GM23338 (cell line): ENCODE data around the gene ARHGAP28. TPM values are rescaled to one million over a fixed set of nuclear protein-coding genes. Genes with fewer than 3 reads are reported as not detected.

Experiments
- ATAC-seq: fragments of 200-7000 bp; cut with Tn5 transposase; 3 replicates; pipeline ENCODE4 v1.9.1; 2020
- DNase-seq: peaks from one replicate; pipeline ENCODE4 v3.0.0-alpha.2; 2015; ENCODE audit warnings: low spot score
- H2AFZ ChIP-seq: fragments of 200-600 bp; sonication (generic); 2 replicates; pipeline ENCODE4 v1.8.0; 2016; ENCODE audit warnings: antibody characterized with exemption, mild to moderate bottlenecking, moderate library complexity
- H3F3A ChIP-seq: fragments of 200-600 bp; sonication (generic); replicated peaks from 2 replicates; pipeline ENCODE4 v1.8.0; 2017; ENCODE audit warnings: antibody characterized with exemption, mixed run types, low read depth
- H3K27ac ChIP-seq: fragments of 200-600 bp; sonication (generic); 2 replicates; pipeline ENCODE4 v1.6.1; 2016; ENCODE audit warnings: low read depth
- H3K27me3 ChIP-seq: fragments of 200-600 bp; sonication (generic); 2 replicates; pipeline ENCODE4 v1.8.0; 2016; ENCODE audit warnings: mild to moderate bottlenecking, mixed run types, moderate library complexity; ENCODE audit not compliant: insufficient read depth
- H3K36me3 ChIP-seq: fragments of 200-600 bp; sonication (generic); 2 replicates; pipeline ENCODE4 v1.8.0; 2016; ENCODE audit warnings: mild to moderate bottlenecking; ENCODE audit not compliant: insufficient read depth
- H3K4me1 ChIP-seq: fragments of 200-600 bp; sonication (generic); 2 replicates; pipeline ENCODE4 v1.8.0; 2016; ENCODE audit warnings: mild to moderate bottlenecking, moderate library complexity; ENCODE audit not compliant: insufficient read depth
- H3K4me2 ChIP-seq: fragments of 200-600 bp; sonication (generic); 2 replicates; pipeline ENCODE4 v1.7.1; 2017; ENCODE audit warnings: mixed run types
- H3K4me3 ChIP-seq: fragments of 200-600 bp; sonication (generic); 2 replicates; pipeline ENCODE4 v1.6.1; 2016; ENCODE audit warnings: mixed run types
- H3K79me2 ChIP-seq: fragments of 200-600 bp; sonication (generic); replicated peaks from 2 replicates; pipeline ENCODE4 v1.8.0; 2017; ENCODE audit warnings: mild to moderate bottlenecking; ENCODE audit not compliant: insufficient read depth
- H3K9me2 ChIP-seq: fragments of 200-600 bp; sonication (generic); 2 replicates; pipeline ENCODE4 v1.8.0; 2017; ENCODE audit not compliant: insufficient read depth
- H4K20me1 ChIP-seq: fragments of 200-600 bp; sonication (generic); replicated peaks from 2 replicates; pipeline ENCODE4 v1.8.0; 2017; ENCODE audit warnings: mild to moderate bottlenecking; ENCODE audit not compliant: insufficient read depth
- H3K27ac Mint-ChIP-seq: 2 replicates; pipeline ENCODE4 v1.8.0; 2020; ENCODE audit warnings: inconsistent platforms, mild to moderate bottlenecking, moderate library complexity, mixed read lengths
- H3K27me3 Mint-ChIP-seq: 3 replicates; pipeline ENCODE4 v1.8.0; 2022; ENCODE audit warnings: low read depth, mild to moderate bottlenecking, moderate library complexity, mixed read lengths, inconsistent platforms; ENCODE audit not compliant: insufficient read depth, poor library complexity
- H3K36me3 Mint-ChIP-seq: 3 replicates; pipeline ENCODE4 v1.8.0; 2021; ENCODE audit warnings: low read depth, mild to moderate bottlenecking, inconsistent platforms, moderate library complexity, mixed read lengths
- H3K4me1 Mint-ChIP-seq: 3 replicates; pipeline ENCODE4 v1.8.0; 2020; ENCODE audit warnings: mild to moderate bottlenecking, inconsistent platforms, mixed read lengths
- H3K4me3 Mint-ChIP-seq: 3 replicates; pipeline ENCODE4 v1.8.0; 2021; ENCODE audit warnings: moderate library complexity, mild to moderate bottlenecking, inconsistent platforms, mixed read lengths
- H3K9me3 Mint-ChIP-seq: 3 replicates; pipeline ENCODE4 v1.8.0; 2020; ENCODE audit warnings: moderate library complexity, mild to moderate bottlenecking, inconsistent platforms, mixed read lengths
- EZH2 ChIP-seq: fragments of 200-600 bp; sonication (generic); IDR thresholded peaks from one replicate; pipeline ENCODE4 v1.8.0; 2017; ENCODE audit warnings: antibody characterized with exemption, mild to moderate bottlenecking, low read depth; ENCODE audit not compliant: unreplicated experiment
- EZH2phosphoT487 ChIP-seq: fragments of 200-600 bp; sonication (generic); IDR thresholded peaks from one replicate; pipeline ENCODE4 v1.8.1; 2018; ENCODE audit warnings: antibody characterized with exemption; ENCODE audit not compliant: unreplicated experiment
- JUNB ChIP-seq: IDR thresholded peaks from one replicate; pipeline ENCODE4 v1.6.1; 2016; ENCODE audit warnings: antibody characterized with exemption; ENCODE audit not compliant: unreplicated experiment
- NANOG ChIP-seq: IDR thresholded peaks from 2 replicates; pipeline ENCODE4 v1.6.1; 2016; ENCODE audit warnings: antibody characterized with exemption, borderline replicate concordance
- ZNF114 ChIP-seq: fragments of 250-450 bp; sonication (Bioruptor Pico); IDR thresholded peaks from 2 replicates; pipeline ENCODE4 v1.5.0; 2020; ENCODE audit warnings: mild to moderate bottlenecking, moderate library complexity
- polyA plus RNA-seq: library from polyadenylated mRNA; unstranded; fragments of >200 nt; fragmentation: Nextera tagmentation; extraction: Ambion mirVana; gene quantifications from 2 replicates; pipeline ENCODE4 v1.2.1, GENCODE V29; 2016
- total RNA-seq: library from RNA; depleted of rRNA; stranded (reverse); fragments of >200 nt; shearing (Covaris generic); gene quantifications from 2 replicates; pipeline ENCODE4 v1.2.3, GENCODE V29; 2014
- TF ChIP-seq, protein P1 (sequence below), 2 experiments: fragments of 200-600 bp in 1 of 2; sonication (generic) in 1 of 2; conservative IDR thresholded peaks; 2 replicates each; pipeline versions ENCODE4 v1.5.1 to v1.6.1; 2016 to 2017; ENCODE audit warnings: antibody characterized with exemption in 2 of 2, low read depth in 2 of 2, mild to moderate bottlenecking in 2 of 2, moderate library complexity in 1 of 2
- TF ChIP-seq, protein P2 (sequence below): fragments of 250-450 bp; sonication (Bioruptor Pico); IDR thresholded peaks from 2 replicates; pipeline ENCODE4 v1.5.0; 2020; ENCODE audit warnings: mild to moderate bottlenecking, moderate library complexity

Gene ARHGAP28
- total and polyA plus RNA-seq, 2 experiments from 2014 or later = 2.8 to 9.6 TPM

DNA sequence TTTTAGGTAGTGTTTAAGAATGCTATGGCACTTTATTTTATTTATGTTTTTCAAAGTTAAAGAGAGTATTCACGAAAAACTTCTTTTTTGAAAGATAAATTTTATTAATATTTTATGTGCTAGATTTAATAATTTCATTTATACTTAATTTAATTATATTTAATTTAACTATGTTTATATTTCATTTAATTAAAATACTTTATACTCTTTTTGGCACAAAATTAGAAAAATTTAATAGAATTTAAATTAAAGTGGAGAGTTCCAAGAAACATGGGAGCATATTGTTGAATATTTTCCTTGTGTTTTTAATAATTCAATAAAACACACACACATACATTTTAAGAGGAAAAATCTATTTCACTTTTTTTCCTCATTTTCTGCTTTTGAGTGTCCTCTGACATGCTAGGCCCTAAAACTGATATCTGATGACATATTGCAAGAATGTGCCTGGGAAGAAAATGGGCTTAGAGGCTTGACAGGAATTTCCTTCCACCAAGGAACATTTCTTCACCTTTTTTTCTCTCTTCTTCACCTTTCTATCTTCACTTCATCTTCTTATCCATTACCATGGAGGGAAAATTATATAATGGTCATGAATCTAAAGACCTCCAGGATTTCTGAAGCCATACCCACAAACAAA is 15.4 kb downstream of the ARHGAP28 start:
- Mint-ChIP-seq H3K27ac (no peak overlapping the region), H3K4me3 (no peak overlapping the region), H3K9me3 (peaks cover under 1% of the 10 kb centered on the region; the same call in 2 of the 3 replicates), H3K27me3 (peaks cover 6% of the 10 kb centered on the region), H3K4me1 (peaks cover 30% of the 10 kb centered on the region), H3K36me3 (peaks cover 3% of the 10 kb centered on the region; the same call in 2 of the 3 replicates)
- no peaks in the 10 kb centered on the region for H3K36me3 ChIP-seq
- H3K4me2 ChIP-seq = no peak overlapping the region
- H3K27ac ChIP-seq = no peak overlapping the region
- no peaks in the 10 kb centered on the region for H3K9me2 ChIP-seq
- TF ChIP-seq, protein P1, sequence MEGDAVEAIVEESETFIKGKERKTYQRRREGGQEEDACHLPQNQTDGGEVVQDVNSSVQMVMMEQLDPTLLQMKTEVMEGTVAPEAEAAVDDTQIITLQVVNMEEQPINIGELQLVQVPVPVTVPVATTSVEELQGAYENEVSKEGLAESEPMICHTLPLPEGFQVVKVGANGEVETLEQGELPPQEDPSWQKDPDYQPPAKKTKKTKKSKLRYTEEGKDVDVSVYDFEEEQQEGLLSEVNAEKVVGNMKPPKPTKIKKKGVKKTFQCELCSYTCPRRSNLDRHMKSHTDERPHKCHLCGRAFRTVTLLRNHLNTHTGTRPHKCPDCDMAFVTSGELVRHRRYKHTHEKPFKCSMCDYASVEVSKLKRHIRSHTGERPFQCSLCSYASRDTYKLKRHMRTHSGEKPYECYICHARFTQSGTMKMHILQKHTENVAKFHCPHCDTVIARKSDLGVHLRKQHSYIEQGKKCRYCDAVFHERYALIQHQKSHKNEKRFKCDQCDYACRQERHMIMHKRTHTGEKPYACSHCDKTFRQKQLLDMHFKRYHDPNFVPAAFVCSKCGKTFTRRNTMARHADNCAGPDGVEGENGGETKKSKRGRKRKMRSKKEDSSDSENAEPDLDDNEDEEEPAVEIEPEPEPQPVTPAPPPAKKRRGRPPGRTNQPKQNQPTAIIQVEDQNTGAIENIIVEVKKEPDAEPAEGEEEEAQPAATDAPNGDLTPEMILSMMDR (conservative IDR thresholded peaks at IDR 0.05; ENCODE audit: low read depth in 2 of 2) = no peak
- TF ChIP-seq EZH2 (no peak), JUNB (no peak), NANOG (no peak), ZNF114 (no peak), EZH2phosphoT487 (no peak)
- TF ChIP-seq, protein P2, sequence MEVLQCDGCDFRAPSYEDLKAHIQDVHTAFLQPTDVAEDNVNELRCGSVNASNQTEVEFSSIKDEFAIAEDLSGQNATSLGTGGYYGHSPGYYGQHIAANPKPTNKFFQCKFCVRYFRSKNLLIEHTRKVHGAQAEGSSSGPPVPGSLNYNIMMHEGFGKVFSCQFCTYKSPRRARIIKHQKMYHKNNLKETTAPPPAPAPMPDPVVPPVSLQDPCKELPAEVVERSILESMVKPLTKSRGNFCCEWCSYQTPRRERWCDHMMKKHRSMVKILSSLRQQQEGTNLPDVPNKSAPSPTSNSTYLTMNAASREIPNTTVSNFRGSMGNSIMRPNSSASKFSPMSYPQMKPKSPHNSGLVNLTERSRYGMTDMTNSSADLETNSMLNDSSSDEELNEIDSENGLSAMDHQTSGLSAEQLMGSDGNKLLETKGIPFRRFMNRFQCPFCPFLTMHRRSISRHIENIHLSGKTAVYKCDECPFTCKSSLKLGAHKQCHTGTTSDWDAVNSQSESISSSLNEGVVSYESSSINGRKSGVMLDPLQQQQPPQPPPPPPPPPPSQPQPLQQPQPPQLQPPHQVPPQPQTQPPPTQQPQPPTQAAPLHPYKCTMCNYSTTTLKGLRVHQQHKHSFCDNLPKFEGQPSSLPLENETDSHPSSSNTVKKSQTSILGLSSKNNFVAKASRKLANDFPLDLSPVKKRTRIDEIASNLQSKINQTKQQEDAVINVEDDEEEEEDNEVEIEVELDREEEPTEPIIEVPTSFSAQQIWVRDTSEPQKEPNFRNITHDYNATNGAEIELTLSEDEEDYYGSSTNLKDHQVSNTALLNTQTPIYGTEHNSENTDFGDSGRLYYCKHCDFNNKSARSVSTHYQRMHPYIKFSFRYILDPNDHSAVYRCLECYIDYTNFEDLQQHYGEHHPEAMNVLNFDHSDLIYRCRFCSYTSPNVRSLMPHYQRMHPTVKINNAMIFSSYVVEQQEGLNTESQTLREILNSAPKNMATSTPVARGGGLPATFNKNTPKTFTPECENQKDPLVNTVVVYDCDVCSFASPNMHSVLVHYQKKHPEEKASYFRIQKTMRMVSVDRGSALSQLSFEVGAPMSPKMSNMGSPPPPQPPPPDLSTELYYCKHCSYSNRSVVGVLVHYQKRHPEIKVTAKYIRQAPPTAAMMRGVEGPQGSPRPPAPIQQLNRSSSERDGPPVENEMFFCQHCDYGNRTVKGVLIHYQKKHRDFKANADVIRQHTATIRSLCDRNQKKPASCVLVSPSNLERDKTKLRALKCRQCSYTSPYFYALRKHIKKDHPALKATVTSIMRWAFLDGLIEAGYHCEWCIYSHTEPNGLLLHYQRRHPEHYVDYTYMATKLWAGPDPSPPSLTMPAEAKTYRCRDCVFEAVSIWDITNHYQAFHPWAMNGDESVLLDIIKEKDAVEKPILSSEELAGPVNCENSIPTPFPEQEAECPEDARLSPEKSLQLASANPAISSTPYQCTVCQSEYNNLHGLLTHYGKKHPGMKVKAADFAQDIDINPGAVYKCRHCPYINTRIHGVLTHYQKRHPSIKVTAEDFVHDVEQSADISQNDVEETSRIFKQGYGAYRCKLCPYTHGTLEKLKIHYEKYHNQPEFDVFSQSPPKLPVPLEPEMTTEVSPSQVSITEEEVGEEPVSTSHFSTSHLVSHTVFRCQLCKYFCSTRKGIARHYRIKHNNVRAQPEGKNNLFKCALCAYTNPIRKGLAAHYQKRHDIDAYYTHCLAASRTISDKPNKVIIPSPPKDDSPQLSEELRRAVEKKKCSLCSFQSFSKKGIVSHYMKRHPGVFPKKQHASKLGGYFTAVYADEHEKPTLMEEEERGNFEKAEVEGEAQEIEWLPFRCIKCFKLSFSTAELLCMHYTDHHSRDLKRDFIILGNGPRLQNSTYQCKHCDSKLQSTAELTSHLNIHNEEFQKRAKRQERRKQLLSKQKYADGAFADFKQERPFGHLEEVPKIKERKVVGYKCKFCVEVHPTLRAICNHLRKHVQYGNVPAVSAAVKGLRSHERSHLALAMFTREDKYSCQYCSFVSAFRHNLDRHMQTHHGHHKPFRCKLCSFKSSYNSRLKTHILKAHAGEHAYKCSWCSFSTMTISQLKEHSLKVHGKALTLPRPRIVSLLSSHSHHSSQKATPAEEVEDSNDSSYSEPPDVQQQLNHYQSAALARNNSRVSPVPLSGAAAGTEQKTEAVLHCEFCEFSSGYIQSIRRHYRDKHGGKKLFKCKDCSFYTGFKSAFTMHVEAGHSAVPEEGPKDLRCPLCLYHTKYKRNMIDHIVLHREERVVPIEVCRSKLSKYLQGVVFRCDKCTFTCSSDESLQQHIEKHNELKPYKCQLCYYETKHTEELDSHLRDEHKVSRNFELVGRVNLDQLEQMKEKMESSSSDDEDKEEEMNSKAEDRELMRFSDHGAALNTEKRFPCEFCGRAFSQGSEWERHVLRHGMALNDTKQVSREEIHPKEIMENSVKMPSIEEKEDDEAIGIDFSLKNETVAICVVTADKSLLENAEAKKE (CRISPR knock-in tag) = no peak
- no peaks in the 10 kb centered on the region for H3F3A ChIP-seq
- H2AFZ ChIP-seq = no peak overlapping the region
- DNase-seq (no peak), ATAC-seq (no peak)
- H3K79me2 ChIP-seq = no peaks in the 10 kb centered on the region
- H3K4me1 ChIP-seq = peaks cover 6% of the 10 kb centered on the region; the same call in 1 of the 2 replicates
- no peaks in the 10 kb centered on the region for H3K27me3 ChIP-seq
- no peak overlapping the region for H3K4me3 ChIP-seq
- no peaks in the 10 kb centered on the region for H4K20me1 ChIP-seq
